Central memory CD8-positive, alpha-beta T cell (primary cell): Measurements from ENCODE around the gene EP400.

Experiments
- ATAC-seq: fragments of 150-1000 bp; cut with Tn5 transposase; replicated peaks from 2 replicates; pipeline ENCODE4 v1.10.0; 2022; ENCODE audit warnings: mild to moderate bottlenecking, moderate FRiP score, moderate number of reproducible peaks; ENCODE audit not compliant: poor library complexity, severe bottlenecking; ENCODE audit errors: extremely low read depth
- DNase-seq, 2 donors: peaks; one replicate each; pipeline ENCODE4 v3.0.0; 2021; ENCODE audit warnings: low spot score in 2 of 2
- H3K27ac Mint-ChIP-seq: one replicate; pipeline ENCODE4 v1.8.0; 2022; ENCODE audit warnings: low read depth, mild to moderate bottlenecking, moderate library complexity, mixed read lengths
- H3K27me3 Mint-ChIP-seq: one replicate; pipeline ENCODE4 v1.8.0; 2022; ENCODE audit warnings: mixed read lengths
- H3K36me3 Mint-ChIP-seq: one replicate; pipeline ENCODE4 v1.8.0; 2022; ENCODE audit warnings: mild to moderate bottlenecking, moderate library complexity, mixed read lengths; ENCODE audit not compliant: insufficient read depth
- H3K4me1 Mint-ChIP-seq: one replicate; pipeline ENCODE4 v1.8.0; 2022; ENCODE audit warnings: mixed read lengths
- H3K4me3 Mint-ChIP-seq: one replicate; pipeline ENCODE4 v1.8.0; 2022; ENCODE audit warnings: mild to moderate bottlenecking, moderate library complexity, mixed read lengths
- H3K9me3 Mint-ChIP-seq: one replicate; pipeline ENCODE4 v1.8.0; 2022; ENCODE audit warnings: mixed read lengths

The EP400 gene

GRCh38 chr12:131994589-131994988 lies 44.8 kb downstream of the EP400 start:
- H3K27me3 Mint-ChIP-seq, result no peaks in the 10 kb centered on the region
- no peaks in the 10 kb centered on the region for H3K4me1 Mint-ChIP-seq
- H3K4me3 Mint-ChIP-seq, result no peak overlapping the region
- no peak for DNase-seq
- no peak for ATAC-seq
- no peaks in the 10 kb centered on the region for H3K9me3 Mint-ChIP-seq
- peaks cover 50% of the 10 kb centered on the region for H3K36me3 Mint-ChIP-seq
- H3K27ac Mint-ChIP-seq, result no peak overlapping the region

DNA sequence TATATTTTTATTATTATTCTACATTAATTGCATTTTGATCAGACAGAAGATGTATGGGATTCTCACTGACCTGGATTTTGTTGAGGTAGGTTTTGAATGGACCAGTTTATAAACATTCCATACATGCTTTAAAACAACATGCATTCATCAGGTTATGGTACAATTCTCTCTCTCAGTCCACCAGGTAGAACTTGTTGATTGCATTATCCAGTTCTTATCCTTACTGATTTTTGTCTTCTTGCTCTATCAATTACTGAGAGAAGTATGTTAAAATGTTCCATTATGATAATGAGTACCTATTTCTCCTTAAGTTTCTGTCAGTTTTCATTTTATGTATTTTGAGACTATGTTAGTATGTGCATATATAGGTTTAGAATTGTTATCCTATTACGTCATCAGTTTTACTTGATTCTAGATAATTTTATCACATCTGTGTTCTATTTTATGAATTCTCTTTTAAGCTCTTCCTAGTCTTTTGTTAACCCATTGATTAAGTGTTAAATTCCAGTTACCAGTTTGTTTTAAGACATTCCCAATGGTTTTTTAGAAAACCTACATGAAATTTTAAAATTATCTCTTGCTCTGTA lies 50.6 kb downstream of the EP400 start:
- ATAC-seq (no peak), DNase-seq (no peak)
- H3K4me3 Mint-ChIP-seq, result no peak overlapping the region
- H3K27ac Mint-ChIP-seq, result no peak overlapping the region
- no peaks in the 10 kb centered on the region for H3K27me3 Mint-ChIP-seq
- no peaks in the 10 kb centered on the region for H3K4me1 Mint-ChIP-seq
- H3K36me3 Mint-ChIP-seq, result peaks cover 27% of the 10 kb centered on the region
- no peaks in the 10 kb centered on the region for H3K9me3 Mint-ChIP-seq

DNA sequence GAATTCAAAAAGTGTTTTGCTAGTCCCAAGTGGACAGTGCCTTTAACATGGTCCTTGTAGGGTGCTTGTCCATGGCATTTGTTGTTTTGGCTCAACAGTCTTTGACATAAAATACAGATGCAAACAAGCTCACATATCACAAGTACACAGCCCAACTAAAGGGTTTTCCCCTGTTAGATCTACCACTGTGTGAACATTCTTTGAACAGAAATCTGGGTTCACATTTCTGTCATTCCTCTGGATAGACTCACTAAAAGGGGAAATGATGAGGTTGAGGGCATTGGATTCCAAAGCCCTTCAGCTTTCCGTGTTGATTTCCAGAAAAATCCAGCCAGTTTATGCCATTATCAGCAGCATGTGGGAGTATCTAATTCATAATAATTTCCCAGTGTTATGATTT lies 54.1 kb downstream of the EP400 start:
- ATAC-seq, result no peak
- Mint-ChIP-seq H3K9me3 (no peaks in the 10 kb centered on the region), H3K36me3 (peaks cover 37% of the 10 kb centered on the region), H3K27ac (no peak overlapping the region), H3K27me3 (no peaks in the 10 kb centered on the region), H3K4me1 (no peaks in the 10 kb centered on the region), H3K4me3 (no peak overlapping the region)
- no peak for DNase-seq

- no peak for ATAC-seq
- Mint-ChIP-seq H3K36me3 (peaks cover 34% of the 10 kb centered on the region), H3K4me3 (no peak overlapping the region), H3K4me1 (no peaks in the 10 kb centered on the region), H3K9me3 (no peaks in the 10 kb centered on the region), H3K27ac (no peak overlapping the region), H3K27me3 (no peaks in the 10 kb centered on the region)
- DNase-seq, result no peak
Observed at GRCh38 chr12:132004946-132005345, 55.2 kb downstream of the EP400 start.

DNA sequence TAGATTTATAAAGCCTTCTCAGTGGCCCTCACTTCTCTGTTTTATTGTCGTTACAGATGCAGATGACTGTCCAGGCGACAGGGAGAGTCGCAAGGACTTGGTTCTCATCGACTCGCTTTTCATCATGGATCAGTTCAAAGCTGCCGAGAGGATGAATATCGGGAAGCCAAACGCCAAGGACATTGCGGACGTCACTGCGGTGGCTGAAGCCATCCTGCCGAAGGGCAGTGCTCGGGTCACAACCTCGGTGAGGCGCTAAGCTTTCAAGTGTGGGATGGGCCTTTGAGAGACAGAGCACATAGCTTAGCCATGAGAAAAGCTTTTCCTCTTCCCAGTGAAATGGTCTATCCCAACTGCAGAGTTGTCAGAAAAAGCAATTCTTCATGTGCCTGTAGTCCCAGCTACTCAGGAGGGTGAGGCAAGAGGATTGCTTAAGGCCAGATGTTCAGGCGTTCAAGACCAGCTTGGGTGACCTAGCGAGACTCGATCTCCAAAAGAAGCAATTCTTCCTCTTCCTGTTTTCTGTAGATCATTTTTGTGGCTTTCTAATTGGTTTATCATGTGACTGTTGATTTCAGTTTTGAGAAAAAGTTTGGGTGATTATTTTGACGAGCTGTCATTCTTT lies 56.4 kb downstream of the EP400 start:
- Mint-ChIP-seq H3K36me3 (peaks cover 41% of the 10 kb centered on the region), H3K4me1 (no peaks in the 10 kb centered on the region), H3K27ac (no peak overlapping the region), H3K4me3 (no peak overlapping the region), H3K9me3 (no peaks in the 10 kb centered on the region), H3K27me3 (no peaks in the 10 kb centered on the region)
- DNase-seq (no peak), ATAC-seq (no peak)

DNA sequence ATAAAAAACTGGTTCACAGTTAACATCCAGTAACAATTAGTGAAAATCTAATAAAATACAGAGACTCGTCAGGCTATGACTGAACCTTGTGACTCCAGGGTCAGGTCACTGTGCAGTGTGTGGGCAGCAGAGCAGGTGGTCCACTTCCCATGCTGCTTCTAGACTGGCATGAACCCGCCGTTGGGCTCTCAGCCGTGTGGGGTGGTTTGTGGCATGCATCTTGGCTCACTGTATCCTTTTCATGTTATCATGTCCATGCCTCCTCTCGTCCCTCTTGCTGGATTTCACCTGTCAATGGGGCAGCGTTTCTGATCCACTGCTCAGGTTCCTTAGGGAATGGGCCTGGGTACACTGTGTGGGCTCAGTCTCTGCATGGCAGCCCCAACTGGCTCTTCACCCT lies 57.3 kb downstream of the EP400 start:
- no peak for DNase-seq
- peaks cover 47% of the 10 kb centered on the region for H3K36me3 Mint-ChIP-seq
- H3K4me1 Mint-ChIP-seq, result no peaks in the 10 kb centered on the region
- H3K4me3 Mint-ChIP-seq, result no peak overlapping the region
- ATAC-seq, result no peak
- H3K27ac Mint-ChIP-seq, result no peak overlapping the region
- no peaks in the 10 kb centered on the region for H3K9me3 Mint-ChIP-seq
- H3K27me3 Mint-ChIP-seq, result no peaks in the 10 kb centered on the region

- H3K4me1 Mint-ChIP-seq, result no peaks in the 10 kb centered on the region
- no peak overlapping the region for H3K4me3 Mint-ChIP-seq
- peaks cover 53% of the 10 kb centered on the region for H3K36me3 Mint-ChIP-seq
- DNase-seq (no peak), ATAC-seq (no peak)
- no peaks in the 10 kb centered on the region for H3K9me3 Mint-ChIP-seq
- no peaks in the 10 kb centered on the region for H3K27me3 Mint-ChIP-seq
- no peak overlapping the region for H3K27ac Mint-ChIP-seq
Observed at GRCh38 chr12:132009336-132009859, 59.7 kb downstream of the EP400 start.

DNA sequence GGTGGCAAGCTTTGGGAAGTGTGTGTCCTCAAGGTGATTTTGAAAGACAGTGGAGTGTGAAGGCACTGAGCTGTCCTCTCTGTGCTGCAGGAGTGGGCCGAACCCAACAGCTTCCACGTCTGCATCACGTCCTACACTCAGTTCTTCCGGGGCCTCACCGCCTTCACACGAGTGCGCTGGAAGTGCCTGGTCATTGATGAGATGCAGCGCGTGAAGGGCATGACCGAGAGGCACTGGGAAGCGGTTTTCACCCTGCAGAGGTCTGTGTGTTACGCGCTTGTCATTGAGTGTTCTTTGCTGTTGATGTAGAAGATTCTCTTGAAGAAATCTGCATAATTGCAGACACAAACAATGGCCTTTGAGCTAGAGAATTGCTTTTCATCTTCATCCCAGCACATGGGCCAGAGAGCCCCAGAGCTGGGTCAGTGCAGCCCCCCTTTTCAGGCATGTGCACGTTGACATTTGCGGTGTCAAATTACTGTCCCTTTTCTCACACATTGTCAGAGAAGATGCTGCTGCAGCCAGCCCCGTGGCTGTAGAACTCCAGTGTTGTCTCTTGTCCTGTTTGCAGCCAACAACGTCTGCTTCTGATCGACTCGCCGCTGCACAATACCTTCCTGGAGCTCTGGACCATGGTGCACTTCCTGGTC lies 63.3 kb downstream of the EP400 start:
- H3K27me3 Mint-ChIP-seq, result no peaks in the 10 kb centered on the region
- no peak overlapping the region for H3K4me3 Mint-ChIP-seq
- no peaks in the 10 kb centered on the region for H3K4me1 Mint-ChIP-seq
- H3K36me3 Mint-ChIP-seq, result peaks cover 55% of the 10 kb centered on the region
- no peak overlapping the region for H3K27ac Mint-ChIP-seq
- no peaks in the 10 kb centered on the region for H3K9me3 Mint-ChIP-seq
- ATAC-seq, result no peak
- no peak for DNase-seq

- H3K4me1 Mint-ChIP-seq, result no peaks in the 10 kb centered on the region
- no peak overlapping the region for H3K27ac Mint-ChIP-seq
- H3K4me3 Mint-ChIP-seq, result no peak overlapping the region
- no peak for ATAC-seq
- no peaks in the 10 kb centered on the region for H3K9me3 Mint-ChIP-seq
- no peaks in the 10 kb centered on the region for H3K27me3 Mint-ChIP-seq
- peaks cover 55% of the 10 kb centered on the region for H3K36me3 Mint-ChIP-seq
- no peak for DNase-seq
Observed at GRCh38 chr12:132014092-132014914, 64.6 kb downstream of the EP400 start.

- H3K27me3 Mint-ChIP-seq, result no peaks in the 10 kb centered on the region
- H3K4me3 Mint-ChIP-seq, result no peak overlapping the region
- DNase-seq (no peak), ATAC-seq (no peak)
- H3K9me3 Mint-ChIP-seq, result no peaks in the 10 kb centered on the region
- no peaks in the 10 kb centered on the region for H3K4me1 Mint-ChIP-seq
- H3K36me3 Mint-ChIP-seq, result peaks cover 55% of the 10 kb centered on the region
- H3K27ac Mint-ChIP-seq, result no peak overlapping the region
Observed at GRCh38 chr12:132014915-132015280, 65.2 kb downstream of the EP400 start.

DNA sequence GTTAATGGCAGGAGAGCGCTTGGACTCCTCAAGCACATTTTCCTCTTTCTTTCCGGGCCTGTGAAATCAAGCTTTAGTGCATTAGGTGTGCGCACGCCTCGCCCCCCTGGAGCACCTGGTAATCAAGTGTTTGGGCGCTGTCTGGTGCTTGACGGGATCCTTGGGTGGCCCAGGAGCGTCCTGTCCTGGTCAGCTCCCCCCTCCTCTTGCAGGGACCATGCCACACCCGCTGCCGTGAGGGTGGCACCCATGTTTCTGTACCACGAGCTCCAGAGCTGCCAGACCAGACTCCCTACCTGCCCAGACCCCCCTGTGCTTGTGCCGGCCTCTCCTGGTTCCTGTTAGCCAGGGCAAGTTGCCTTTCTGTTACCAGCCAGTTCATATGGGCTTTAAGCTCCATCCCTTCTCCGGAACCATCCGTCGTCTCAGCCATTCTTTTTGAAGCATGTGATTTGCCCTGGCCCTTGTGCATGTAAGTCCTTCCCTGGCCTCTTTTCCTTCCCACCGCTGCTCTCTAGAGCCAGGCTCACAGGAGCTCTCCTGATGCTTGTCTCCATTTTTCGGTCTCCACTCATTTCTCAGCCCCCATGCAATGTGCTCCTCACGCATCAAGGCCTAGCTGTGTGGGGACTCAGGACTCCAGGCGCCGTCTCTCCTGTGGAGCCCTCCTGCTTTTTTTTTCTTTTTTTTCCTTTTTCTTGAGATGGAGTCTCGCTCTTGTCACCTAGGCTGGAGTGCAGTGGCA lies 66.1 kb downstream of the EP400 start:
- no peaks in the 10 kb centered on the region for H3K9me3 Mint-ChIP-seq
- H3K27me3 Mint-ChIP-seq, result no peaks in the 10 kb centered on the region
- no peak for ATAC-seq
- no peak for DNase-seq
- no peak overlapping the region for H3K4me3 Mint-ChIP-seq
- H3K4me1 Mint-ChIP-seq, result no peaks in the 10 kb centered on the region
- H3K27ac Mint-ChIP-seq, result peak overlapping the region; percentile 10
- H3K36me3 Mint-ChIP-seq, result peaks cover 54% of the 10 kb centered on the region

DNA sequence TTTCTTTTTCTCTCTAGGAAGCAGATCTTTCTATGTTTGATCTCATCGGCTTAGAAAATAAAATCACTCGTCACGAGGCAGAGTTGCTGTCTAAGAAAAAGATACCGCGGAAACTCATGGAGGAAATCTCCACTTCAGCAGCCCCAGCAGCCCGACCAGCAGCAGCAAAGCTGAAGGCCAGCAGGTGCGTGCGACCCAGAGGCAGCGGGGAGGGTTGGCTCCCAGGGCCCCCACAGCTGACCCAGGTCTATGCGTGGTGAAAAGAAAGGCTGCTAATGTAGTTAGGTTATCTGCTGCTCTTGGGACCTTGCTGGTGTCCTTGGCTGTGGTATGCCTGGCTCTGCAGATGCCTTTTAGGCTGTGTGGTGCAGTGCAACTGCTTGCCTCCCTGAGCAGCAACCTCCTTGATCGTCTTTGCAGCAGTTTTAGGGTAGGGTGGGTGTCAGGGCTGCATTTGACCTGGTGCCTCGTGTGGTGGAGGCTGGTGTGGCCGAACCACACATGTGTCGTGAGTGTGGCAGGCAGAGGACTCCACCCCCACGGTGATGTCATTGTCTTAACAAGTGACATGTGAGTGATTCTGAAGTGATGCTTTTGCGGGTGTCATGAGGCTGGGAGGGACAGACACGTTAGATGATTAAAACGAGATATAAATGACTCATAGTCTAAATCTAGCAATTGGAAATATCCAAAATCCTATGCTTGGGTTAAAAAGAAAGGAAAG lies 68.6 kb downstream of the EP400 start:
- ATAC-seq (no peak), DNase-seq (no peak)
- H3K9me3 Mint-ChIP-seq, result no peaks in the 10 kb centered on the region
- H3K4me3 Mint-ChIP-seq, result no peak overlapping the region
- H3K27ac Mint-ChIP-seq, result no peak overlapping the region
- no peaks in the 10 kb centered on the region for H3K4me1 Mint-ChIP-seq
- H3K27me3 Mint-ChIP-seq, result no peaks in the 10 kb centered on the region
- peaks cover 58% of the 10 kb centered on the region for H3K36me3 Mint-ChIP-seq
